Measurements from ENCODE around the gene SUN2. TPM values are rescaled to one million over a fixed set of nuclear protein-coding genes. Genes with fewer than 3 reads are reported as not detected.

The SUN2 gene
- total and polyA plus RNA-seq, 10 of the 15 experiments (the other 5 are each of a cell fraction or from before 2014, with no cell fraction given): 0.18 to 107 (median 35.9) TPM

DNA sequence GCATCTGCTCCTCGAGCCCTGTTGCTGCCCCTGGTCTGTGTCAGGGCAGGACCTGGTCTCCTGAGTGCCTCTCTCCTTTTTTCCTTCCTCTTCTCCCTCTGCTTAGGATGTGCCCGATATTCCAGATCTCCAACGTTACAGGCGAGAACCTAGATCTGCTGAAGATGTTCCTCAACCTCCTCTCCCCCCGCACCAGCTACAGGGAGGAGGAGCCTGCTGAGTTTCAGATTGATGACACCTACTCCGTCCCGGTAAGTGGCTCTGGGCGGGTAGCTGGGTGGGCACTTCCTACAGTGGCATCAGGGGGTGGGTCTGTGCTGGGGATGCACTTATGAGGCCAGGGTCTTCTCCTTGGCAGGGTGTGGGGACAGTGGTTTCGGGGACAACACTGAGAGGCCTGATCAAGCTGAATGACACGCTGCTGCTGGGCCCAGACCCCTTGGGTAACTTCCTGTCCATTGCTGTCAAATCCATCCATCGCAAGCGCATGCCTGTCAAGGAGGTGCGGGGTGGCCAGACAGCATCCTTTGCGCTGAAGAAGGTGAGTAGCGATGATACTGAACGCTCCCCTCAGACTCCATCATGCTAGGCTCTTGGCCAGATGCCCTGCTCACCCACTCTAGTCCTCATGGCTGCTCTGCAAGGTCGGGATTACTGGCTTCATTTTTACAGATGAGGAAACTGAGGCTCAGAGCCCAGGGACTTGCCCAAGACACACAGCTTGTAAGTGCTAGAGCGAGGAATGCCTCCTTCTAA lies 29.7 kb downstream of the SUN2 start:
- CTCF ChIA-PET: interaction anchor here (1.2 to 2.0 kb wide), 3 partner anchors 7 to 19 kb away, joined by 3 to 10 read pairs (median 7); partner anchors contain the start of gene GTPBP1
- RAD21 ChIA-PET (ENCODE audit: unreplicated experiment): interaction anchor here (0.9 to 1.2 kb wide), 2 partner anchors 10 to 23 kb away, joined by 3 read pairs; no protein-coding TSS in a partner anchor
- FAIRE-seq: no peak
- WGBS (ENCODE audit: insufficient coverage, insufficient replicate concordance, low lambda C conversion rate, missing lambda C conversion rate): 76% methylated on average over 18 of the region's 18 CpGs
- no peaks in the 10 kb centered on the region for H3K27me3 ChIP-seq (replicated peaks in 1 of 2; ENCODE audit: control insufficient read depth in 2 of 2, insufficient read depth in 2 of 2, low read length in 1 of 2)
- H3K79me2 ChIP-seq (ENCODE audit: control insufficient read depth, insufficient read depth, low read length): no peaks in the 10 kb centered on the region
- SMC1A ChIA-PET (ENCODE audit: uncharacterized antibody, unreplicated experiment): interaction anchor here (0.8 to 1.7 kb wide), 3 partner anchors 11 to 19 kb away, joined by 4 to 10 read pairs (median 5); no protein-coding TSS in a partner anchor
- no peaks in the 10 kb centered on the region for H3K9me3 ChIP-seq (replicated peaks; ENCODE audit: control insufficient read depth, insufficient read depth, low read length)
- intact Hi-C loops (cut with micrococcal nuclease; ENCODE audit: unreplicated experiment) (no loop called here), in situ Hi-C loops (cut with MboI) (no loop called here)
- H3K27ac ChIP-seq (ENCODE audit: control insufficient read depth, insufficient read depth): no peak overlapping the region
- no peak overlapping the region for H2AFZ ChIP-seq (ENCODE audit: control insufficient read depth, low read depth, low read length)
- TF ChIP-seq, protein P1, sequence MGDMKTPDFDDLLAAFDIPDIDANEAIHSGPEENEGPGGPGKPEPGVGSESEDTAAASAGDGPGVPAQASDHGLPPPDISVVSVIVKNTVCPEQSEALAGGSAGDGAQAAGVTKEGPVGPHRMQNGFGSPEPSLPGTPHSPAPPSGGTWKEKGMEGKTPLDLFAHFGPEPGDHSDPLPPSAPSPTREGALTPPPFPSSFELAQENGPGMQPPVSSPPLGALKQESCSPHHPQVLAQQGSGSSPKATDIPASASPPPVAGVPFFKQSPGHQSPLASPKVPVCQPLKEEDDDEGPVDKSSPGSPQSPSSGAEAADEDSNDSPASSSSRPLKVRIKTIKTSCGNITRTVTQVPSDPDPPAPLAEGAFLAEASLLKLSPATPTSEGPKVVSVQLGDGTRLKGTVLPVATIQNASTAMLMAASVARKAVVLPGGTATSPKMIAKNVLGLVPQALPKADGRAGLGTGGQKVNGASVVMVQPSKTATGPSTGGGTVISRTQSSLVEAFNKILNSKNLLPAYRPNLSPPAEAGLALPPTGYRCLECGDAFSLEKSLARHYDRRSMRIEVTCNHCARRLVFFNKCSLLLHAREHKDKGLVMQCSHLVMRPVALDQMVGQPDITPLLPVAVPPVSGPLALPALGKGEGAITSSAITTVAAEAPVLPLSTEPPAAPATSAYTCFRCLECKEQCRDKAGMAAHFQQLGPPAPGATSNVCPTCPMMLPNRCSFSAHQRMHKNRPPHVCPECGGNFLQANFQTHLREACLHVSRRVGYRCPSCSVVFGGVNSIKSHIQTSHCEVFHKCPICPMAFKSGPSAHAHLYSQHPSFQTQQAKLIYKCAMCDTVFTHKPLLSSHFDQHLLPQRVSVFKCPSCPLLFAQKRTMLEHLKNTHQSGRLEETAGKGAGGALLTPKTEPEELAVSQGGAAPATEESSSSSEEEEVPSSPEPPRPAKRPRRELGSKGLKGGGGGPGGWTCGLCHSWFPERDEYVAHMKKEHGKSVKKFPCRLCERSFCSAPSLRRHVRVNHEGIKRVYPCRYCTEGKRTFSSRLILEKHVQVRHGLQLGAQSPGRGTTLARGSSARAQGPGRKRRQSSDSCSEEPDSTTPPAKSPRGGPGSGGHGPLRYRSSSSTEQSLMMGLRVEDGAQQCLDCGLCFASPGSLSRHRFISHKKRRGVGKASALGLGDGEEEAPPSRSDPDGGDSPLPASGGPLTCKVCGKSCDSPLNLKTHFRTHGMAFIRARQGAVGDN (IDR thresholded peaks at IDR 0.05): no peak
- TF ChIP-seq ZNF207 (IDR thresholded peaks at IDR 0.05; ENCODE audit: borderline replicate concordance) (no peak), MEF2B (IDR thresholded peaks at IDR 0.05; ENCODE audit: partially characterized antibody, poor library complexity, severe bottlenecking) (no peak), POLR2A (IDR thresholded peaks at IDR 0.05; ENCODE audit: low read depth, low read length) (0 out of 2 replicates have a peak, but pooled peaks have one; percentile 4), ETV6 (conservative IDR thresholded peaks at IDR 0.05 in 1 of 2, IDR thresholded peaks at IDR 0.05 in 1 of 2; ENCODE audit: borderline replicate concordance in 1 of 2, low read depth in 1 of 2) (no peak)
- TF ChIP-seq, protein P2, sequence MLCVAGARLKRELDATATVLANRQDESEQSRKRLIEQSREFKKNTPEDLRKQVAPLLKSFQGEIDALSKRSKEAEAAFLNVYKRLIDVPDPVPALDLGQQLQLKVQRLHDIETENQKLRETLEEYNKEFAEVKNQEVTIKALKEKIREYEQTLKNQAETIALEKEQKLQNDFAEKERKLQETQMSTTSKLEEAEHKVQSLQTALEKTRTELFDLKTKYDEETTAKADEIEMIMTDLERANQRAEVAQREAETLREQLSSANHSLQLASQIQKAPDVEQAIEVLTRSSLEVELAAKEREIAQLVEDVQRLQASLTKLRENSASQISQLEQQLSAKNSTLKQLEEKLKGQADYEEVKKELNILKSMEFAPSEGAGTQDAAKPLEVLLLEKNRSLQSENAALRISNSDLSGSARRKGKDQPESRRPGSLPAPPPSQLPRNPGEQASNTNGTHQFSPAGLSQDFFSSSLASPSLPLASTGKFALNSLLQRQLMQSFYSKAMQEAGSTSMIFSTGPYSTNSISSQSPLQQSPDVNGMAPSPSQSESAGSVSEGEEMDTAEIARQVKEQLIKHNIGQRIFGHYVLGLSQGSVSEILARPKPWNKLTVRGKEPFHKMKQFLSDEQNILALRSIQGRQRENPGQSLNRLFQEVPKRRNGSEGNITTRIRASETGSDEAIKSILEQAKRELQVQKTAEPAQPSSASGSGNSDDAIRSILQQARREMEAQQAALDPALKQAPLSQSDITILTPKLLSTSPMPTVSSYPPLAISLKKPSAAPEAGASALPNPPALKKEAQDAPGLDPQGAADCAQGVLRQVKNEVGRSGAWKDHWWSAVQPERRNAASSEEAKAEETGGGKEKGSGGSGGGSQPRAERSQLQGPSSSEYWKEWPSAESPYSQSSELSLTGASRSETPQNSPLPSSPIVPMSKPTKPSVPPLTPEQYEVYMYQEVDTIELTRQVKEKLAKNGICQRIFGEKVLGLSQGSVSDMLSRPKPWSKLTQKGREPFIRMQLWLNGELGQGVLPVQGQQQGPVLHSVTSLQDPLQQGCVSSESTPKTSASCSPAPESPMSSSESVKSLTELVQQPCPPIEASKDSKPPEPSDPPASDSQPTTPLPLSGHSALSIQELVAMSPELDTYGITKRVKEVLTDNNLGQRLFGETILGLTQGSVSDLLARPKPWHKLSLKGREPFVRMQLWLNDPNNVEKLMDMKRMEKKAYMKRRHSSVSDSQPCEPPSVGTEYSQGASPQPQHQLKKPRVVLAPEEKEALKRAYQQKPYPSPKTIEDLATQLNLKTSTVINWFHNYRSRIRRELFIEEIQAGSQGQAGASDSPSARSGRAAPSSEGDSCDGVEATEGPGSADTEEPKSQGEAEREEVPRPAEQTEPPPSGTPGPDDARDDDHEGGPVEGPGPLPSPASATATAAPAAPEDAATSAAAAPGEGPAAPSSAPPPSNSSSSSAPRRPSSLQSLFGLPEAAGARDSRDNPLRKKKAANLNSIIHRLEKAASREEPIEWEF (IDR thresholded peaks at IDR 0.05; ENCODE audit: insufficient replicate concordance, low read depth, low read length): no peak
- no peaks in the 10 kb centered on the region for H4K20me1 ChIP-seq (ENCODE audit: control insufficient read depth, insufficient read depth)
- POLR2A ChIA-PET: interaction anchor here (1.4 kb wide), 1 partner anchor 28 kb away, joined by 3 read pairs; no protein-coding TSS in a partner anchor
- H3K4me3 ChIP-seq: no peak overlapping the region
- H3K9ac ChIP-seq (ENCODE audit: control insufficient read depth, insufficient read depth, low read length): no peak overlapping the region
- no peak for DNase-seq (ENCODE audit: low read depth, low spot score)
- no TSS peak for BruUV-seq (replicated peaks)
- ATAC-seq: no peak
- H3K4me1 ChIP-seq (ENCODE audit: control insufficient read depth, insufficient read depth, low read length): no peaks in the 10 kb centered on the region
- peaks cover 56 to 65% of the 10 kb centered on the region in 2 experiments for H3K36me3 ChIP-seq (ENCODE audit: control insufficient read depth in 2 of 2, insufficient read depth in 2 of 2, low read length in 1 of 2)
- H3K4me2 ChIP-seq (ENCODE audit: control insufficient read depth, insufficient read depth): no peak overlapping the region

Data from GM12878 (cell line).